GM18870 (cell line): ENCODE data around the gene WHRN.
A peak's percentile ranks its signal among the peaks of the same experiment; 100 is the strongest.

Experiments used
- ATAC-seq: cut with Tn5 transposase; IDR thresholded peaks from one replicate; pipeline ENCODE4 v1.9.1; 2021; ENCODE audit warnings: moderate library complexity; ENCODE audit not compliant: unreplicated experiment

The WHRN gene

DNA sequence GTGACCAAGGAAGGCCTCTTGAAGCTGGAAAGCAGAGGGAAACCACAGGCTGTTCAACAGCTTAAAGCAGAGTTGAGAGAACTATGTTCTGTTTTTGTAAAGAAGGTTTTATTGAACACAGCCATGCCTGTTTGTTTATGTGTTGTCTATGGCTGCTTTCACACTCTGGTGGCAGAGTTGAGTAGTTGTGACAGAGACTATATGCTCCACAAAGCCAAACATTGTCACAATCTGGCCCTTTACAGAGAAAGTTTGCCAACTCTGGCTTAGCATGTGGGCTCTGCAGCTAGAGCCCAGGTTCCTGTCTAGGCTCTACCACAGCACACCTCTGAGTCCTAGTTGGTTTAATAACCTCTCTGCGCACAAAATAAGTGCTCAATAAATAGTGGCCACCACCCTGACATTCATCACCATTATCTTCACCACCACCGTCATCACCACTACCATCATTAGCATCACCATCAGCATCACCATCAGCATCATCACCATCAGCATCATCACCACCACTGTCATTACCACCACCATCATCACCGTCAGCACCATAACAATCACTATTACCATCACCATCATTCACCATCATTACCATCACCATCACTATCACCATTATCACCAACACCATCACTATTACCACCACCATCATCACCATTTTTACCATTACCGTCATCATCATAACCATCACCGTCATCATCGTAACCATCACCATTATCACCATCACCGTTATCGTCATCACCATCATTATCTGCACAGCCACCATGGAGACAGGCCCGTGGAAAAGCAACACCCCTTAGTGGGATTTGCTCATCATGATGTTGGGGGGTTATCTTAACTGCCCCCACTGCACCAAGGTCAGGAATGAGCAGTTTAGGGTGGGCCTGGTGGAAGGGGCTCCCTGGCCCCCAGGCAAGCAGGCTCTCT is 135.8 kb downstream of the WHRN start:
- ATAC-seq, result no peak

DNA sequence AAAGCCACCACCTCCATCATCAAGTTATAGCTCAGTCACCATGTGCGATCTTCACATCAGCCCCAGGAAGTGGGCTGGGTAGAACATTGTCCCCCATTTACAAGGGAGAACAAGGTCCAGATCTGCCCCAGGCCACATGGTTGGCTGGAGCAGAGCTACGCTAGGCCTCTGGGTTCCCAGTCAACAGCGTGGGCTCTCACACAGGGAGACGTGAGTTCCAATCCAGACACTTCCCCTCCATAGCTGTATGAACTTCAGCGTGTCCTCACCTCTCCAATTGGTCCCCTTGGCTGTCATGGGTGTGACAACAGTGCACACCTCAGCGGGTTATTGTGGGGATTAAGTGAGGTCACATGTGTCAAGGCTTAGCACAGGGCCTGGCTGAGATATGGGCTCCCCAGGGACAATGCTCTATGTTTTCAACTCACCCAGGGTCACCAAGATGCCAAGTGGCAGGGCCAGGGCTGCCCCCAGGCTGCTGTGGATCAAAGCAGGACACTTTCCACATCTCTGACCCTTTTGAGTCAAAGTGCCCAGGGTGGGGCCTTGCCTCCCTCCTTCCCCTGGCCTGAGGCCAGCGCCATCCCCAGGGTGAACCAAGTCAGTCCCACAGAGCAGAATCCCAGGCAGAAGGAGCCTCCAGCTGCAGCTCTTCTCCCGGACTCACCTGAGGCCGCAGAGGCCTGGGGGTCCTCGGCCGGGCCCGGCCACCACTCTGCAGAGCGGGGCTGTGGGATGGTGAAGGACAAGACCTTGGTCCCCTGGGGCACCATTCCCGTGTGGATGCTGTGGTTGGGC is 137.3 kb downstream of the WHRN start:
- no peak for ATAC-seq

DNA sequence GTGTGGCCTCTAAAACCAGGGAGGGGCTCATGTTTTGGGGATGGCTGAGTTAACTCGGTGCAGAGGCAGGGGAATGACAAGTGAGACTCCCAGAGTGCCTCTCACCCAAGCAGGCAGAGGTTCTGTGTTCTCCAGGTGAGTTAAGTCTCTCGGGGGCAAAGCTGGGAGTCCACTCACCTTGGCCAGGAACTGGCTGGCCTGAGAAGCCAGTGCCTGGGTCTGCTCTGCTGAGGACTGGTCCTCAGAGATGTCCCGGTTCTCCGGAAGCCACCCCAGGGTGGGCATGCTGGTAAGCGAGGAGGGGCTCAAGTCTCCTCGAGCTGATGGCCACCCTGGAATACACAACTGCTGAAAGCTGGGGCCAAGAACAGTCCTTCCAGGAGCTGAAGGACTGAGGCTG is 137.9 kb downstream of the WHRN start:
- no peak for ATAC-seq

DNA sequence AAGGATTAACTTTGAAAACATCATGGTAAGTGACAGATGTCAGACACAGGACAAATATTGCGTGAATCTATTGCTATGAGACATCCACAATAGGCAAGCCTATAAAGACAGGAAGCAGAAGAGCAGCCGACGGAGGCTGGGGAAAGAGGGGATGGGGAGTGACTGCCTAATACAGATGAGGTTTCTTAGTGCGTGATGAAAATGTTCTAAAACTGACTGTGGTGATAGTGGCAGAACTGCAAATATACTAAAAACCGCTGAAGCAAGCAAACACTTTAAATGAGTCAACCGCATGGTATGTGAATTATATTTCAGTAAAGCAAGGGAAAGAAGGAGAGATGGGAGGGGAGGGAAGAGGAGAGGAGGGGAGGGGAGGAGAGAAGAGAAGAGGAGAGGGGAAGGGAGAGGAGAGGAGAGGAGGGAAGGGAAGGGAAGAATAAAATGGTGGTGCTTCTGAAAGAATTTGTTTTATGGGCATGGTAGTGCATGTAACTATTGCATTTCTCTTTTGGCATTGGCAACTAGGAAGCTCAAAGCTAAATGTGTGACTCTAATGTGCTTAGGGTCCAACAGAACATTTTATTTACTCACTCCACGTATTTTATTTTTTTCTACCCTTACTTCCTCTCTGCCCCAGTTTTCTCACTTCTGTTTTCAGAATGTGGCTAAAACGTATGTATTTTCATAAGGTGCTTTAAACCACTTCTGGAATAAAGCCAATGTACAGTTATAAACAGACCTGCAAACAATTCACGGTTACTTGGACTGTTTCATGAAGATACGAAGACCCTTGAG is 138.7 kb downstream of the WHRN start:
- ATAC-seq, result peak; percentile 43

DNA sequence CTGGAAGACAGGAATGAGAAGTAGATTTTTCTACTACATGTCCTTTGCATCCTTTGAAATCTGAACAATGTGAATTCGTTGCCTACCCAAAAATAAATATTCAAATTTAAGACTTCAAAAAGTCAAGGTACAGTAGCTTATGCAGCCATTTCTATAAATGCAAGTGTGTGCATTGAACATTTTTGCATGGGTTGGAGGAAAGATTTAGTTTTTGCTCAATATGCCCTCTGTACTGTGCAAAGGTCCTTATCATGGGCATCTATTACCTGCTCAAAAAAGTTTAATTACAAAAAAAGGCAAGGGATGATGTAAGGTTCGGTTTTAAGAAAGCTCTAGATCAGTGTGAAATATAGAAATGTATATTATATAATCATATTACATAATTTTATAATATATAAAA is 140.1 kb downstream of the WHRN start:
- ATAC-seq, result no peak

DNA sequence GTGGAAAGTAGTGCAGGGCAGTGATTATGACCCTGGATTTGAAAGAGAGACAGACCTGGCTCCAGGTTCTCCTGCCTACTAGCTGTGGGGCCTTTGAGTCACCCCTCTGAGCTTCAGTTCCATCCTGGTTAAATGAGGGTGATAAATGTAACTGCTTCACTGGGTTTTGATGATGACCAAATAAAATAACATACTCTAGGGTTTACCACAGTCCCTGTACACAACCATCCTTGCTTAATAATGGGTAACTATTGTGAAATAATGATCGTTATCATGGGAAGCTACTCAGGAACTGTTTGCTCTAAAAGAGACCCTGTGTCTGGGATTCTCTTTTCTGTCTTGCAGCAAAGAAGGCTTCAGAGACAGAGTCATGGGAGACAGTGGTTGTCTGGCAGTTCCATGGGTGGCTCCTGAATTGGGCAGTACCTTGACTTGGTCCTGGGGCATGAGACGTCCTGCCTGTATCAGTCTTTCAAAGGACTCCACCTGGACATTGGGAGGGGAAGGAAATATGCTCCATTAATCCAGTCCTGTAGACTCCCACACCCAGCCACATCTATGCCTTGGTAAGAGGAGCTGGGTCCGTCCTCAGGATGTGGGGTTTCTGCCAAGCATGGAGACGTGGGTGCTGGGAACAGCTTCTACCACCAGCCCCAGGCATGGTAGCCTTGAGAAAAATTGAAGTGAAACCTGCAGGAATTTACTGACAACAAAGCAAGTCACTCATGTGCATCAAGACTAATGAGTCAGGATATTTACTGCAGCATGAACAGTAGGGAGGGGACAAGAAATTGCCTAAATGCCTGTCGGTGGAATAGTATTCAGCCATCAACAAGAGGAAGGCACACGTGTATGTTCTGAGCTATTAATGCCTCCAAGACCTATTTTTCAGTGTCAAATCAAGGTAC is 140.9 kb downstream of the WHRN start:
- no peak for ATAC-seq

- no peak for ATAC-seq
Observed at GRCh38 chr9:114363424-114363823, 141.8 kb downstream of the WHRN start.

DNA sequence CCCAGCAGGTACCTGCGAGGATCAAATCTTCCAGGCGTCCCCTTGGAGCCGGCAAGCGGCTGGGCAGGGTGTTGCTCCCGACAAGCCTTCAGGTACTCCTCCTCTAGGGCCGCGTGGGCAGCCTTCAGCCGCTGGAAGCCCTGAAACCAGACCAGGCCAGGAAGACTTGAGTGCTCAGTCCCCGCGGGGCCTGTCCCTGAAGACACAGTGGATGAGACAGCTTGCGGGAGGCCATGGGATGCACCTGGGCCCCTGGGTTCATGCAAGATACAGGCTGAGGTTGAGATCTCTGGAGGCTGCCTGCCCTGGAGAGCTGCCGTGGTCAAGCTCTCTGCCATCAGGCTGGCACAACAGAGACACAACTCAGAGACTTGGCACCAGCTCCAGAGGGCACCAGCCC is 142.9 kb downstream of the WHRN start:
- no peak for ATAC-seq

DNA sequence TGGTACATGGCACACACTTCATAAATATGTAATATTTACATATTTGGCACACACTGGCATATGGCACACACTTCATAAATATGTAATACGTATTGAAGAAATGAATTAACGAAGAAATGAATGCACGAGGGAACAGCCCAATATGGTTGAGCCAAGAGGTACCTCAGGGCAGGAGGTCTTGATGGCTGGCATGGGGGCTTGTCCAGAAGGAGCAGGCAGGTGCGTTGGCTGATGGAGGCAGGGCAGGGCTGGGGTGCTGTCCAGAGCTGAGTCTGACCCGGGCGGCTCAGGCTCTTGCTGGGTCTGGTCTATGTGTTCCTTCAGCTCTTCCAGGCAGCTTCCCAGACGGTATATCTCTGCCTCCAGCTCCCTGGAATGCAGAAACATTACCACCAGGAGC is 143.7 kb downstream of the WHRN start:
- no peak for ATAC-seq

- ATAC-seq, result no peak
Observed at GRCh38 chr9:114359801-114360200, 145.5 kb downstream of the WHRN start.

- ATAC-seq, result no peak
Observed at GRCh38 chr9:114357911-114358328, 147.4 kb downstream of the WHRN start.

GRCh38 chr9:114357360-114357759 is 147.9 kb downstream of the WHRN start:
- ATAC-seq, result no peak

DNA sequence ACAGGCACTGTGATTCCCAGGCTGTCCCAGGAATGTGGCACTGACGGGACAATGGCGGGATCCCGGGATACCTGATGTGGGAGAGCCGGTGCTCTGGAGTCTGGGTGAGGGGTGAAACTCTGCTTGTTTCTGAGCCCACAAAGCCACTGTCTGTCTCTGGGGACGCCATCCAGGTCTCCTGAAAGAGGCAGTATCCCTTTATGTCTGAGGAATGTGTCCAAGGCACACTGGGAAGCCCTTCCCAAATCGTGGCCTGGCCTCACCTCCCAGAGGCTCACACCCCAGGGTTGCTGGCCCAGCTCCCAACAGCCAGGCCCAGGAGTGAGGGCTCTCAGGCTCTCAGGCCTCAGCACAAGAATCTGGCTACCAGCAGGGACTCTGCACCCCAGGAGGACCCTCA is 148.5 kb downstream of the WHRN start:
- no peak for ATAC-seq

DNA sequence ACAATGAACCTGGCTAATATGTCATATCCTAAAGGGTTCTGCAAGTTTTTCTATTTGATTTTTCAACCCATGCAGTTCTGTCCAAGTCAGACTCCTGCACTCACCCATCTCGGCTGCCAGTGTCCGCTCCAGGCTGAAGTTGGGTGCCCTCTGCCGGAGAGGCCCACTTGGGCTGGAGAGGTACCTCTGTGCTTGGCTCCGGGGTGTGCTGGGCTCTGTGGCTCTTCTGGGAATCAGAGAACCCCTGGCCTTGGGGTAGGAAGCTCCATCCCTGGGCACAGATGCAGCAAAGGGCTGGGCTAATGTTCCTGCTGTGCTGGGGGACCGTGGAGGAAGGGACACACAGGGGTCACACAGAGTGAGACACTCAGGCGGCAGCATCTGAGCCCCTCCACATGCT is 149.5 kb downstream of the WHRN start:
- no peak for ATAC-seq
